GM18858 (cell line): ENCODE results near the gene GRK5.
A peak's percentile ranks its signal among the peaks of the same experiment; 100 is the strongest.
"Not testable (repeated sequence)": the region's sequence is repeated elsewhere in the genome, so short reads cannot be mapped to it uniquely, and the experiment has no call there.

Experiments used
- ATAC-seq: cut with Tn5 transposase; IDR thresholded peaks from one replicate; pipeline ENCODE4 v1.9.1; 2021; ENCODE audit not compliant: unreplicated experiment

GRK5 gene

GRCh38 chr10:119207366-119207666, at the start of gene GRK5:
TSS of gene GRK5 (plus strand) at chr10:119207571. CDS start at chr10:119207918, 347 bp downstream.
- ATAC-seq = peak; percentile 68

GRCh38 chr10:119159332-119159731, 48.0 kb upstream of the GRK5 start:
- no peak for ATAC-seq

- no peak for ATAC-seq
Observed at GRCh38 chr10:119161680-119162451, 45.5 kb upstream of the GRK5 start.

GRCh38 chr10:119162452-119163092, 44.8 kb upstream of the GRK5 start:
- ATAC-seq = no peak

GRCh38 chr10:119165171-119166117, 41.9 kb upstream of the GRK5 start, which contains the start of gene SFXN4:
TSS of gene SFXN4 (minus strand) at chr10:119165714. CDS start at chr10:119165647, 67 bp downstream.
- peak; percentile 77 for ATAC-seq

- no peak for ATAC-seq
Observed at GRCh38 chr10:119166118-119166500, 41.3 kb upstream of the GRK5 start.

GRCh38 chr10:119166564-119166963, 40.8 kb upstream of the GRK5 start:
- no peak for ATAC-seq

- no peak for ATAC-seq
Observed at GRCh38 chr10:119167041-119167440, 40.3 kb upstream of the GRK5 start.

- no peak for ATAC-seq
Observed at GRCh38 chr10:119174109-119174508, 33.3 kb upstream of the GRK5 start.

GRCh38 chr10:119176166-119176565, 31.2 kb upstream of the GRK5 start:
- no peak for ATAC-seq

GRCh38 chr10:119177708-119178371, 29.5 kb upstream of the GRK5 start:
- ATAC-seq = no peak

GRCh38 chr10:119178372-119179119, 28.8 kb upstream of the GRK5 start, which contains the start of gene PRDX3:
TSS of gene PRDX3 (minus strand) at chr10:119178812. CDS start at chr10:119178790, 22 bp downstream.
- ATAC-seq = peak; percentile 67

GRCh38 chr10:119180850-119181400, 26.4 kb upstream of the GRK5 start:
- ATAC-seq = not testable (repeated sequence)

- no peak for ATAC-seq
Observed at GRCh38 chr10:119183664-119184412, 23.5 kb upstream of the GRK5 start.

GRCh38 chr10:119189811-119190282, 17.5 kb upstream of the GRK5 start:
- no peak for ATAC-seq

- no peak for ATAC-seq
Observed at GRCh38 chr10:119190353-119190752, 17.0 kb upstream of the GRK5 start.

GRCh38 chr10:119190954-119191785, 16.2 kb upstream of the GRK5 start:
- no peak for ATAC-seq

- no peak for ATAC-seq
Observed at GRCh38 chr10:119191881-119192280, 15.5 kb upstream of the GRK5 start.
